DOHH2 (cell line): ENCODE results near the gene PHF2.

Experiments
- H3F3A ChIP-seq: fragments of 200-600 bp; sonication (generic), shearing (Covaris generic); 2 replicates; pipeline ENCODE4 v1.6.0; 2016; ENCODE audit warnings: antibody characterized with exemption, mild to moderate bottlenecking; ENCODE audit not compliant: control insufficient read depth, insufficient read depth
- H3K27ac ChIP-seq: fragments of 200-600 bp; sonication (generic); 2 replicates; pipeline ENCODE4 v1.5.1; 2014; ENCODE audit warnings: low read depth, mild to moderate bottlenecking, low read length, moderate library complexity
- H3K27me3 ChIP-seq: fragments of 200-600 bp; sonication (generic); 2 replicates; pipeline ENCODE4 v1.6.1; 2014; ENCODE audit warnings: mild to moderate bottlenecking, low read length, mixed read lengths; ENCODE audit not compliant: control insufficient read depth
- H3K36me3 ChIP-seq: fragments of 200-600 bp; sonication (generic); 2 replicates; pipeline ENCODE4 v1.6.1; 2014; ENCODE audit warnings: mild to moderate bottlenecking, low read length, moderate library complexity, mixed read lengths; ENCODE audit not compliant: control insufficient read depth
- H3K4me1 ChIP-seq: fragments of 200-600 bp; sonication (generic); 2 replicates; pipeline ENCODE4 v1.6.1; 2014; ENCODE audit warnings: mild to moderate bottlenecking, low read length, mixed read lengths; ENCODE audit not compliant: control insufficient read depth
- H3K4me2 ChIP-seq: fragments of 200-600 bp; sonication (generic); 2 replicates; pipeline ENCODE4 v1.6.0; 2014; ENCODE audit warnings: mild to moderate bottlenecking, low read length, moderate library complexity
- H3K4me3 ChIP-seq: fragments of 200-600 bp; sonication (generic); 2 replicates; pipeline ENCODE4 v1.5.1; 2014; ENCODE audit warnings: mild to moderate bottlenecking, low read length, mixed read lengths
- H3K79me2 ChIP-seq: fragments of 200-600 bp; sonication (generic); 2 replicates; pipeline ENCODE4 v1.6.1; 2014; ENCODE audit warnings: mild to moderate bottlenecking, low read length, mixed read lengths; ENCODE audit not compliant: control insufficient read depth
- H3K9me2 ChIP-seq: fragments of 200-600 bp; sonication (generic); replicated peaks from 2 replicates; pipeline ENCODE4 v1.6.1; 2014; ENCODE audit warnings: mild to moderate bottlenecking, low read length, mixed read lengths; ENCODE audit not compliant: control insufficient read depth
- H3K9me3 ChIP-seq: fragments of 200-600 bp; sonication (generic); 2 replicates; pipeline ENCODE4 v1.6.1; 2014; ENCODE audit warnings: antibody characterized with exemption, low read length, mixed read lengths; ENCODE audit not compliant: control insufficient read depth, insufficient read depth
- H4K20me1 ChIP-seq: fragments of 200-600 bp; sonication (generic); 2 replicates; pipeline ENCODE4 v1.6.0; 2014; ENCODE audit warnings: low read depth, mild to moderate bottlenecking, antibody characterized with exemption, low read length, moderate library complexity; ENCODE audit not compliant: control insufficient read depth, insufficient read depth
- CTCF ChIP-seq: fragments of 200-600 bp; sonication (generic); IDR thresholded peaks from one replicate; pipeline ENCODE4 v1.5.1; 2014; ENCODE audit warnings: antibody characterized with exemption, mild to moderate bottlenecking, low read depth, low read length; ENCODE audit not compliant: poor library complexity, severe bottlenecking
- EZH2phosphoT487 ChIP-seq: fragments of 200-600 bp; sonication (generic); IDR thresholded peaks from 2 replicates; pipeline ENCODE4 v1.6.1; 2017; ENCODE audit warnings: borderline replicate concordance, mild to moderate bottlenecking, antibody characterized with exemption, low read length, moderate library complexity, mixed read lengths

Gene PHF2

GRCh38 chr9:93683331-93684134 lies 107.1 kb downstream of the PHF2 start:
- Histone ChIP-seq H4K20me1 (no peaks in the 10 kb centered on the region), H3K27ac (no peak overlapping the region), H3K9me2 (no peaks in the 10 kb centered on the region), H3K4me1 (no peaks in the 10 kb centered on the region), H3K27me3 (no peaks in the 10 kb centered on the region), H3K9me3 (no peaks in the 10 kb centered on the region), H3K4me3 (no peak overlapping the region), H3K79me2 (no peaks in the 10 kb centered on the region), H3K36me3 (no peaks in the 10 kb centered on the region), H3K4me2 (no peak overlapping the region), H3F3A (0 out of 2 replicates have a peak, but pooled peaks cover 3% of the 10 kb centered on the region)
- TF ChIP-seq EZH2phosphoT487 (no peak), CTCF (no peak)

GRCh38 chr9:93684161-93684765 lies 107.9 kb downstream of the PHF2 start:
- Histone ChIP-seq H3K9me2 (no peaks in the 10 kb centered on the region), H3K27me3 (no peaks in the 10 kb centered on the region), H3K9me3 (peaks cover 2% of the 10 kb centered on the region), H3K4me2 (no peak overlapping the region), H3K4me3 (no peak overlapping the region), H4K20me1 (no peaks in the 10 kb centered on the region), H3K27ac (no peak overlapping the region), H3F3A (no peaks in the 10 kb centered on the region), H3K4me1 (no peaks in the 10 kb centered on the region), H3K79me2 (no peaks in the 10 kb centered on the region), H3K36me3 (no peaks in the 10 kb centered on the region)
- no peak for TF ChIP-seq EZH2phosphoT487
- TF ChIP-seq CTCF: no peak

- Histone ChIP-seq H3K79me2 (no peaks in the 10 kb centered on the region), H3K9me2 (no peaks in the 10 kb centered on the region), H3K4me3 (no peak overlapping the region), H3K4me1 (no peaks in the 10 kb centered on the region), H4K20me1 (no peaks in the 10 kb centered on the region), H3K36me3 (no peaks in the 10 kb centered on the region), H3K9me3 (peaks cover 3% of the 10 kb centered on the region), H3K27me3 (no peaks in the 10 kb centered on the region), H3K4me2 (no peak overlapping the region), H3K27ac (no peak overlapping the region), H3F3A (no peaks in the 10 kb centered on the region)
- TF ChIP-seq CTCF (no peak), EZH2phosphoT487 (no peak)
Measured at GRCh38 chr9:93684806-93685543, 108.6 kb downstream of the PHF2 start.
